Measurements from ENCODE around the gene ETNK2. TPM values are rescaled to one million over a fixed set of nuclear protein-coding genes. Genes with fewer than 3 reads are reported as not detected.

Gene ETNK2
- total and polyA plus RNA-seq, 2 of the 4 experiments (the other 2 are of a cell fraction), result 18.9 to 26.0 TPM

DNA sequence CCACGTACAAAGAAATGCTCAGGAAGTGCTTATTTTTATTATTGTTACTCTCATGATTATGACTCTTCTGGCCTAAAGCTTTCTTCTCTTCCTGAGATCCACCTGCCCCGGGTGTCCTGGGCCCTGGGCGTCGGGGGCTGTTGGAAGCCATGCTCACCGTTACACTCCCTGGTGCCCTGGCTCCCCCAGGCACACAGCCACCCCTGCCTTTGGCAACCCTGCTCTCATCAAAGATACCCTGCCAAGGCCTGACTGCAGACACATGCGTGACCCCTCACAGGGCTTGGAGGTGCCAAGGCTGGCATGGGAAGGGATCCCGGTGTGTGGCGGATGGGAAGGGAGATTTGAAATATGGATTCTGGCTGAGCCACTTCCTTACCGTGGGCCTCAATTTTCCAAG, 47.7 kb upstream of the ETNK2 start:
- Histone ChIP-seq H4K91ac (ENCODE audit: insufficient read depth, low read depth, low read length) (peak overlapping the region; percentile 96), H2AK9ac (replicated peaks; ENCODE audit: low read depth, low read length, poor library complexity) (no peak overlapping the region), H3K23ac (ENCODE audit: low read depth, low read length) (peak overlapping the region; percentile 81; the same call in 1 of the 2 replicates), H3K4me3 (ENCODE audit: insufficient read depth, low read depth, low read length) (no peak overlapping the region), H2AK5ac (ENCODE audit: low read depth, low read length) (peak overlapping the region; percentile 99), H2AFZ (replicated peaks; ENCODE audit: low read length, poor library complexity) (peak overlapping the region; percentile 6), H2BK20ac (ENCODE audit: low read depth, low read length) (peak overlapping the region; percentile 99), H4K8ac (ENCODE audit: low read depth in 2 of 2, low read length in 2 of 2) (peak overlapping the region; percentile 85 to 92), H3K4me1 (ENCODE audit: control insufficient read depth, insufficient read depth, low read length) (peaks cover 34% of the 10 kb centered on the region), H4K20me1 (ENCODE audit: insufficient read depth, low read length) (no peaks in the 10 kb centered on the region), H3K18ac (ENCODE audit: low read depth, low read length) (peak overlapping the region; percentile 56; the same call in 1 of the 2 replicates), H3K79me1 (ENCODE audit: low read depth in 1 of 2, low read length in 2 of 2) (peaks cover 6 to 31% of the 10 kb centered on the region in 2 experiments; a peak in 3 of 4 replicates), H3K36me3 (ENCODE audit: control insufficient read depth, insufficient read depth, low read length) (no peaks in the 10 kb centered on the region), H3K9me1 (ENCODE audit: insufficient read depth, low read length) (peaks cover 48% of the 10 kb centered on the region), H3K27me3 (ENCODE audit: control insufficient read depth, insufficient read depth, low read length) (no peaks in the 10 kb centered on the region), H3K4me2 (ENCODE audit: low read depth, low read length) (no peak overlapping the region), H3K56ac (ENCODE audit: extremely low read depth, insufficient read depth, low read length) (no peak overlapping the region), H3K9ac (ENCODE audit: low read depth, low read length) (no peak overlapping the region), H2BK5ac (ENCODE audit: low read depth, low read length, poor library complexity, severe bottlenecking) (peak overlapping the region; percentile 92), H3K4ac (ENCODE audit: low read depth, low read length) (peak overlapping the region; percentile 98), H3K14ac (replicated peaks; ENCODE audit: low read depth, low read length) (peak overlapping the region; percentile 99), H2BK15ac (ENCODE audit: low read depth, low read length) (peak overlapping the region; percentile 97), H2BK120ac (ENCODE audit: low read depth, low read length) (peak overlapping the region; percentile 99), H3K9me3 (ENCODE audit: control insufficient read depth, insufficient read depth, low read length) (no peaks in the 10 kb centered on the region), H3K27ac (ENCODE audit: insufficient read depth, low read length) (no peak overlapping the region; the same call in 1 of the 2 replicates), H4K5ac (ENCODE audit: low read depth, low read length) (peak overlapping the region; percentile 80; the same call in 1 of the 2 replicates)
- ChIA-PET CTCF (interaction anchor here (0.6 to 2.6 kb wide), 2 partner anchors 7 to 328 kb away, joined by 3 to 16 read pairs; no protein-coding TSS in a partner anchor), POLR2A (ENCODE audit: unreplicated experiment) (no interaction called here)
- TF ChIP-seq RAD21 (IDR thresholded peaks at IDR 0.05; ENCODE audit: low read length), result no peak
- TF ChIP-seq NFE2L2 (IDR thresholded peaks at IDR 0.05; ENCODE audit: low read depth, low read length), result no peak
- no peak for TF ChIP-seq RFX5 (IDR thresholded peaks at IDR 0.05; ENCODE audit: low read depth, low read length)
- no peak for TF ChIP-seq SMC3 (IDR thresholded peaks at IDR 0.05; ENCODE audit: low read depth, low read length)
- no peak for TF ChIP-seq MAFK (IDR thresholded peaks at IDR 0.05; ENCODE audit: low read depth, low read length)
- TF ChIP-seq MXI1 (IDR thresholded peaks at IDR 0.05; ENCODE audit: borderline replicate concordance, low read depth, low read length), result no peak
- TF ChIP-seq CEBPB (IDR thresholded peaks at IDR 0.05; ENCODE audit: low read depth, low read length), result no peak
- no peak for TF ChIP-seq CHD1 (IDR thresholded peaks at IDR 0.05; ENCODE audit: low read depth, low read length)
- no peak for TF ChIP-seq BHLHE40 (IDR thresholded peaks at IDR 0.05; ENCODE audit: low read depth, low read length)
- TF ChIP-seq, protein P1, sequence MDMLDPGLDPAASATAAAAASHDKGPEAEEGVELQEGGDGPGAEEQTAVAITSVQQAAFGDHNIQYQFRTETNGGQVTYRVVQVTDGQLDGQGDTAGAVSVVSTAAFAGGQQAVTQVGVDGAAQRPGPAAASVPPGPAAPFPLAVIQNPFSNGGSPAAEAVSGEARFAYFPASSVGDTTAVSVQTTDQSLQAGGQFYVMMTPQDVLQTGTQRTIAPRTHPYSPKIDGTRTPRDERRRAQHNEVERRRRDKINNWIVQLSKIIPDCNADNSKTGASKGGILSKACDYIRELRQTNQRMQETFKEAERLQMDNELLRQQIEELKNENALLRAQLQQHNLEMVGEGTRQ (IDR thresholded peaks at IDR 0.05; ENCODE audit: low read depth, low read length), result no peak
- no peak for TF ChIP-seq POLR2A (IDR thresholded peaks at IDR 0.05; ENCODE audit: low read depth, low read length)
- TF ChIP-seq MAZ (IDR thresholded peaks at IDR 0.05; ENCODE audit: borderline replicate concordance, low read depth, low read length), result no peak
- TF ChIP-seq, protein P2, sequence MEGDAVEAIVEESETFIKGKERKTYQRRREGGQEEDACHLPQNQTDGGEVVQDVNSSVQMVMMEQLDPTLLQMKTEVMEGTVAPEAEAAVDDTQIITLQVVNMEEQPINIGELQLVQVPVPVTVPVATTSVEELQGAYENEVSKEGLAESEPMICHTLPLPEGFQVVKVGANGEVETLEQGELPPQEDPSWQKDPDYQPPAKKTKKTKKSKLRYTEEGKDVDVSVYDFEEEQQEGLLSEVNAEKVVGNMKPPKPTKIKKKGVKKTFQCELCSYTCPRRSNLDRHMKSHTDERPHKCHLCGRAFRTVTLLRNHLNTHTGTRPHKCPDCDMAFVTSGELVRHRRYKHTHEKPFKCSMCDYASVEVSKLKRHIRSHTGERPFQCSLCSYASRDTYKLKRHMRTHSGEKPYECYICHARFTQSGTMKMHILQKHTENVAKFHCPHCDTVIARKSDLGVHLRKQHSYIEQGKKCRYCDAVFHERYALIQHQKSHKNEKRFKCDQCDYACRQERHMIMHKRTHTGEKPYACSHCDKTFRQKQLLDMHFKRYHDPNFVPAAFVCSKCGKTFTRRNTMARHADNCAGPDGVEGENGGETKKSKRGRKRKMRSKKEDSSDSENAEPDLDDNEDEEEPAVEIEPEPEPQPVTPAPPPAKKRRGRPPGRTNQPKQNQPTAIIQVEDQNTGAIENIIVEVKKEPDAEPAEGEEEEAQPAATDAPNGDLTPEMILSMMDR (conservative IDR thresholded peaks at IDR 0.05; ENCODE audit: low read depth, low read length), result no peak
- no peak for TF ChIP-seq RCOR1 (IDR thresholded peaks at IDR 0.05; ENCODE audit: insufficient replicate concordance, low read length)
- TF ChIP-seq, protein P3, sequence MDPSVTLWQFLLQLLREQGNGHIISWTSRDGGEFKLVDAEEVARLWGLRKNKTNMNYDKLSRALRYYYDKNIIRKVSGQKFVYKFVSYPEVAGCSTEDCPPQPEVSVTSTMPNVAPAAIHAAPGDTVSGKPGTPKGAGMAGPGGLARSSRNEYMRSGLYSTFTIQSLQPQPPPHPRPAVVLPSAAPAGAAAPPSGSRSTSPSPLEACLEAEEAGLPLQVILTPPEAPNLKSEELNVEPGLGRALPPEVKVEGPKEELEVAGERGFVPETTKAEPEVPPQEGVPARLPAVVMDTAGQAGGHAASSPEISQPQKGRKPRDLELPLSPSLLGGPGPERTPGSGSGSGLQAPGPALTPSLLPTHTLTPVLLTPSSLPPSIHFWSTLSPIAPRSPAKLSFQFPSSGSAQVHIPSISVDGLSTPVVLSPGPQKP (IDR thresholded peaks at IDR 0.05; ENCODE audit: borderline replicate concordance, low read depth, low read length), result no peak
- no peak for TF ChIP-seq FOS (IDR thresholded peaks at IDR 0.05; ENCODE audit: low read depth, low read length)
- in situ Hi-C loops (cut with MboI; ENCODE audit: low sequenced_read_pairs) (no loop called here), dilution Hi-C loops (cut with HindIII; ENCODE audit: low sequenced_read_pairs, unreplicated experiment) (no loop called here), intact Hi-C loops (cut with micrococcal nuclease) (no loop called here)
- no TSS peak for BruUV-seq (replicated peaks)
- no peak for DNase-seq
- ATAC-seq (ENCODE audit: low read depth), result no peak
- WGBS, 2 experiments (ENCODE audit: extremely low coverage in 2 of 2, insufficient read length in 1 of 2), result 90% methylated on average over 4 of the region's 9 CpGs; no CpG with 5 or more reads in 1 of the 2 experiments
